Keratinocyte (primary cell): ENCODE results near the gene OGDH.

Source experiments
- EZH2 ChIP-seq: IDR thresholded peaks from one replicate; pipeline ENCODE4 v1.6.1; 2012; ENCODE audit warnings: inconsistent platforms, mild to moderate bottlenecking, low read length, moderate library complexity
- TF ChIP-seq, protein P1 (sequence below), 3 experiments: IDR thresholded peaks in 1 of 3; conservative IDR thresholded peaks in 1 of 3; optimal IDR thresholded peaks in 1 of 3; 2 replicates in 2 of 3; 3 replicates in 1 of 3; pipeline versions ENCODE3 to v1.5.1; 2011; ENCODE audit warnings: low read length in 3 of 3, mild to moderate bottlenecking in 3 of 3, moderate library complexity in 2 of 3, control low read depth in 1 of 3, inconsistent platforms in 1 of 3; ENCODE audit not compliant: insufficient read depth in 2 of 3; ENCODE audit errors: extremely low read depth in 1 of 3

DNA sequence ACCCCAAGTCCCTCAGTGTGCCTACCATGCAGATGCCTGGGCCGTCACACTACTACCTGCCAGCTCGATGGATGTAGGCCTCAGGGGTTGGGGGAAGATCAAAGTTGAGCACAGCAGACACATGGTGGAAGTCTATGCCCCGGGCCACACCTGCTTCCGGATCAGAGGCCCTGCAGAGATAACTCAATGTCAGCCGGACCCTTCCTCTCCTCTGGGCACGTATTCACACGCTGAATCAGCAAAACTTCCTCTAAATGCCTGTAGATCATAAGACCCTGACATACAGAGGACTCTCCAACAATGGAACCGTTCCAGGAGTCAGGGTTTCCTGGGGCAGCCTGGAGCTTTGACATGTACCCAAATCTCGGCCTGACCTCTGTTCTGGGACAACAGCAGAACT, 36.5 kb upstream of the OGDH start:
- TF ChIP-seq, protein P1, sequence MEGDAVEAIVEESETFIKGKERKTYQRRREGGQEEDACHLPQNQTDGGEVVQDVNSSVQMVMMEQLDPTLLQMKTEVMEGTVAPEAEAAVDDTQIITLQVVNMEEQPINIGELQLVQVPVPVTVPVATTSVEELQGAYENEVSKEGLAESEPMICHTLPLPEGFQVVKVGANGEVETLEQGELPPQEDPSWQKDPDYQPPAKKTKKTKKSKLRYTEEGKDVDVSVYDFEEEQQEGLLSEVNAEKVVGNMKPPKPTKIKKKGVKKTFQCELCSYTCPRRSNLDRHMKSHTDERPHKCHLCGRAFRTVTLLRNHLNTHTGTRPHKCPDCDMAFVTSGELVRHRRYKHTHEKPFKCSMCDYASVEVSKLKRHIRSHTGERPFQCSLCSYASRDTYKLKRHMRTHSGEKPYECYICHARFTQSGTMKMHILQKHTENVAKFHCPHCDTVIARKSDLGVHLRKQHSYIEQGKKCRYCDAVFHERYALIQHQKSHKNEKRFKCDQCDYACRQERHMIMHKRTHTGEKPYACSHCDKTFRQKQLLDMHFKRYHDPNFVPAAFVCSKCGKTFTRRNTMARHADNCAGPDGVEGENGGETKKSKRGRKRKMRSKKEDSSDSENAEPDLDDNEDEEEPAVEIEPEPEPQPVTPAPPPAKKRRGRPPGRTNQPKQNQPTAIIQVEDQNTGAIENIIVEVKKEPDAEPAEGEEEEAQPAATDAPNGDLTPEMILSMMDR (optimal IDR thresholded peaks at IDR 0.05 in 1 of 3, IDR thresholded peaks at IDR 0.05 in 1 of 3, conservative IDR thresholded peaks at IDR 0.05 in 1 of 3; ENCODE audit: extremely low read depth in 1 of 3, insufficient read depth in 2 of 3, low read length in 3 of 3): no peak
- TF ChIP-seq EZH2: no peak
